Testis (tissue), 3 donors: ENCODE data around the gene KLHDC4. TPM values are rescaled to one million over a fixed set of nuclear protein-coding genes. Genes with fewer than 3 reads are reported as not detected.

Experiments used
- DNase-seq: peaks from one replicate; pipeline ENCODE4 v3.0.0-alpha.2; 2019
- H3K27ac ChIP-seq, 2 donors: fragments of 200-600 bp; sonication (generic); one replicate each; pipeline ENCODE4 v1.5.1; 2019
- H3K27me3 ChIP-seq: fragments of 200-600 bp; sonication (generic); one replicate; pipeline ENCODE4 v1.5.1; 2019
- H3K36me3 ChIP-seq: fragments of 200-600 bp; sonication (generic); one replicate; pipeline ENCODE4 v1.5.1; 2017; ENCODE audit warnings: low read depth; ENCODE audit errors: missing control alignments
- H3K4me1 ChIP-seq: fragments of 200-600 bp; sonication (generic); one replicate; pipeline ENCODE4 v1.5.1; 2019
- H3K4me3 ChIP-seq, 2 donors: fragments of 200-600 bp; sonication (generic); one replicate each; pipeline ENCODE4 v1.5.1; 2017 to 2019
- H3K9me3 ChIP-seq: fragments of 200-600 bp; sonication (generic); one replicate; pipeline ENCODE4 v1.5.1; 2017
- POLR2A ChIP-seq: fragments of 450-650 bp; IDR thresholded peaks from one replicate; pipeline ENCODE4 v1.6.1; 2017; ENCODE audit warnings: antibody characterized with exemption, mild to moderate bottlenecking, moderate library complexity
- WGBS, 2 donors: methylation state at CpG; one replicate each; pipeline ENCODE4 v1.1.5; 2018; 5-methylcytosine and 5-hydroxymethylcytosine counted together
- intact Hi-C: fragments of 100-400 bp; cut with DNase I; formaldehyde crosslinking; loops from one replicate; pipeline ENCODE4 v1.15.1; 2023; ENCODE audit warnings: low total_unique reads
- polyA plus RNA-seq: library from polyadenylated mRNA; stranded (reverse); fragments of 350-450 nt; fragmentation: Illumina TruSeq; extraction: RNeasy Lipid Tissue Mini Kit (QIAGEN cat#74804); gene quantifications from one replicate; pipeline ENCODE4 v1.2.3, GENCODE V29; 2014; ENCODE audit warnings: low read depth, low replicate concordance; ENCODE audit not compliant: insufficient read depth
- total RNA-seq, 2 donors: library from RNA; depleted of rRNA; stranded (reverse); fragments of >200 nt; gene quantifications; one replicate each; pipeline ENCODE4 v1.2.3, GENCODE V29; 2016
- TF ChIP-seq, protein P1 (sequence below), 3 experiments: fragments of 450-650 bp in 2 of 3; fragments of 200-600 bp in 1 of 3; sonication (generic) in 1 of 3; IDR thresholded peaks; one replicate each; pipeline ENCODE4 v1.5.1; 2016 to 2019; ENCODE audit warnings: antibody characterized with exemption in 3 of 3, mild to moderate bottlenecking in 2 of 3, moderate library complexity in 1 of 3

KLHDC4 gene
- total and polyA plus RNA-seq, 3 donors from 2014 or later: 60.6 to 130 (median 79.2) TPM

DNA sequence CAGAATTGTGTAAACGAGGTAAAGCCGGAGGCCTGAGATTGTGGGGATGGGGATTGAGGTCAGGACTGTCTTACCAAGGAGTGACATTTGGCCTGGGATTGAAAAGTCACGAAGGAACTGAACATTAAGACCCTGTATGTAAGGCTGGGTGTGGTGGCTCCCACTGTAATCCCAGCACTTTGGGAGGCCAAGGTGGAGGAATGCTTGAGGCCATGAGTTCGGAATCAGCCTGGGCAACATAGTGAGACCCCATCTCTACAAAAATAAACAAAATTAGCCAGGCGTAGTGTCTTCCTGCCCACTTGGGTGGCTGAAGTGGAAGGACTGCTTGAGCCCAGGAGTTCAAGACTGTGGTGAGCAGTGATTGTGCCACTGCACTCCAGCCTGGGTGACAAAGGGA, 88.0 kb downstream of the KLHDC4 start:
- 86 to 98% methylated on average over 5 of the region's 5 CpGs for WGBS, 2 donors
- no peak overlapping the region for H3K4me3 ChIP-seq
- TF ChIP-seq, protein P1, sequence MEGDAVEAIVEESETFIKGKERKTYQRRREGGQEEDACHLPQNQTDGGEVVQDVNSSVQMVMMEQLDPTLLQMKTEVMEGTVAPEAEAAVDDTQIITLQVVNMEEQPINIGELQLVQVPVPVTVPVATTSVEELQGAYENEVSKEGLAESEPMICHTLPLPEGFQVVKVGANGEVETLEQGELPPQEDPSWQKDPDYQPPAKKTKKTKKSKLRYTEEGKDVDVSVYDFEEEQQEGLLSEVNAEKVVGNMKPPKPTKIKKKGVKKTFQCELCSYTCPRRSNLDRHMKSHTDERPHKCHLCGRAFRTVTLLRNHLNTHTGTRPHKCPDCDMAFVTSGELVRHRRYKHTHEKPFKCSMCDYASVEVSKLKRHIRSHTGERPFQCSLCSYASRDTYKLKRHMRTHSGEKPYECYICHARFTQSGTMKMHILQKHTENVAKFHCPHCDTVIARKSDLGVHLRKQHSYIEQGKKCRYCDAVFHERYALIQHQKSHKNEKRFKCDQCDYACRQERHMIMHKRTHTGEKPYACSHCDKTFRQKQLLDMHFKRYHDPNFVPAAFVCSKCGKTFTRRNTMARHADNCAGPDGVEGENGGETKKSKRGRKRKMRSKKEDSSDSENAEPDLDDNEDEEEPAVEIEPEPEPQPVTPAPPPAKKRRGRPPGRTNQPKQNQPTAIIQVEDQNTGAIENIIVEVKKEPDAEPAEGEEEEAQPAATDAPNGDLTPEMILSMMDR (IDR thresholded peaks at IDR 0.05): no peak
- TF ChIP-seq POLR2A: no peak
- no peaks in the 10 kb centered on the region for H3K27me3 ChIP-seq
- no peaks in the 10 kb centered on the region for H3K36me3 ChIP-seq
- no peaks in the 10 kb centered on the region for H3K4me1 ChIP-seq
- no peaks in the 10 kb centered on the region for H3K9me3 ChIP-seq
- H3K27ac ChIP-seq: no peak overlapping the region
- no peak for DNase-seq
- intact Hi-C loops: no loop called here

DNA sequence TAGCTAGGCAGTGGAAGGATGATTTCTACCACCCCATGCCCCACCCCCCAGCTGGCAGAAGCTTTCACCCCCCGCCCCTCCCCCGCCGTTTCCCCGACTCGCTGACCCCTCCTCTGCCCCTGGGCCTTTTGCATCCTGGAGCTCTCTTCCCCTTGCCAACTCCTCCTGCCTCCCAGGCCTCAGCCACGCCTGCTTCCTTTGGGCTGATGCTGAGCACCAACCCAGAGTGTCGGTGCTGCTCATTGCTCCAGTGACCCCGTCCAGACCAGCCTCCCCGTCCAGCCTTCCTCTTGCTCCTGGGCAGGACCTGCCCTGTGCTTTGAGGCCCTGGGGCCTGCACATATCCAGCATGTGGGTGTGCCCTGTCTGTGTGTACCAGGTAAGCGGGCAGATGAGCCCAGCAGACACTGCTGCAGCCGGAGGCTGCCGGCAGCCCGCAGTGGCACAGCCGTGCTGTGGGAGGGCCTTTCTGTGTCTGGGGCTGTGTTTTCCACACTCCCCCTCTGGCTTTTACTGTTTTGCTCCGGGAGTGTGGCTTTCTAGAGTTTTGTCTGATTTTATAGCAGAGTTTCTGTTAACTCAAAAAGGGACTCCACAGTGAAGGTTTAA, 90.6 kb downstream of the KLHDC4 start:
- Histone ChIP-seq H3K4me1 (no peaks in the 10 kb centered on the region), H3K27me3 (no peaks in the 10 kb centered on the region), H3K9me3 (no peaks in the 10 kb centered on the region), H3K4me3 (no peak overlapping the region), H3K36me3 (no peaks in the 10 kb centered on the region), H3K27ac (no peak overlapping the region)
- DNase-seq: no peak
- intact Hi-C loops: no loop called here
- TF ChIP-seq, protein P1 (IDR thresholded peaks at IDR 0.05): no peak
- TF ChIP-seq POLR2A: no peak
- 60 to 63% methylated on average over 14 to 15 of the region's 15 CpGs for WGBS, 2 donors

DNA sequence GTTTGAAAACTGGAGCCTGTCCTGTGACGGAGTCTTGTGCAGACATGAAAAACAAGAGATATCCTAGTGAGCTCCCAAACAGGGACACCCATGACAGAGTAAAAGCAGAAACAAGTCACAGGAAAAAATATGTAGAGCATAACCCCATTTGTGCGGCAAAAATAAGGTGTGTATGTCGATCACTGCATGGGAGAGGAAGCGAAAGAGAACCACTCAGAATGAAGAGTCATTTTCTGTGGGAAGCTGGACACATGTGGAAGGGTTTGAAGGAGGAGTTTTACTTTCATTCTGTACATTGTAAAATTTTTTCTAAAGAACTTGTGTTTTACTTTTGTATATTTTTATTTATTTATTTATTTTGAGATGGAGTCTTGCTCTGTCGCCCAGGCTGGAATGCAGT, 91.4 kb downstream of the KLHDC4 start:
- no peaks in the 10 kb centered on the region for H3K4me1 ChIP-seq
- H3K27me3 ChIP-seq: no peaks in the 10 kb centered on the region
- no peaks in the 10 kb centered on the region for H3K36me3 ChIP-seq
- no peak overlapping the region for H3K27ac ChIP-seq
- intact Hi-C loops: no loop called here
- H3K9me3 ChIP-seq: no peaks in the 10 kb centered on the region
- 80 to 89% methylated on average over 5 of the region's 5 CpGs for WGBS, 2 donors
- no peak overlapping the region for H3K4me3 ChIP-seq
- no peak for DNase-seq
- TF ChIP-seq, protein P1 (IDR thresholded peaks at IDR 0.05): no peak
- TF ChIP-seq POLR2A: no peak

DNA sequence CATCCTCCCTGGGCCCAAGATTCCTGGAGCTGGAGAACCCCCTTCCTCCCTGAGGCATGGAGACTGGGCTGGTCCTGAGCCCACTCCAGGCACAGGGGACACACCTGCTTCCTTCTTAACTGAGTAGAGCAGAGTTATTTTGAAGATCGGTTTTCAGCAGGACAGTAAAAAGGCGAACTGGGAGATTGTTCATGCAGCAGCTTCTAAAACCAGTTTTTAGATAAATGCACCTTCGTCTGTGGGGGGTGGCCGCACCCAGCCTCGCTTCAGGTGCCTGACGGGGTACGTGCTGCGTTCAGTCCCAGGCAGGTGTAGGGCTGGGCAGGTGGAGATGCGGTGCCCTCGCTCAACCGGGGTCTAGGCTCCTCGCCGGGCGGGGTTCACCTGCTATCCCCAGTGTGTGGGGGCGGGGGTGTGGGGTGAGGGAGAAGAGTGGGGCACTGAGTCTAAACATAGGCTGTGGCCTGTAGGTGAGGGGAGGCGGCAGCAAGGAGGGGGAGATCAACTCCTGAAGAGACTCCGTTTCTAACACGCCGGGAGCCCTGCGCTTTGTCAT, 94.0 kb downstream of the KLHDC4 start:
- no peaks in the 10 kb centered on the region for H3K27me3 ChIP-seq
- 89 to 93% methylated on average over 12 to 20 of the region's 20 CpGs for WGBS, 2 donors
- TF ChIP-seq, protein P1 (IDR thresholded peaks at IDR 0.05): no peak
- TF ChIP-seq POLR2A: no peak
- H3K27ac ChIP-seq: no peak overlapping the region
- H3K9me3 ChIP-seq: no peaks in the 10 kb centered on the region
- no peaks in the 10 kb centered on the region for H3K36me3 ChIP-seq
- no peak for DNase-seq
- H3K4me1 ChIP-seq: no peaks in the 10 kb centered on the region
- H3K4me3 ChIP-seq: no peak overlapping the region
- intact Hi-C loops: no loop called here

DNA sequence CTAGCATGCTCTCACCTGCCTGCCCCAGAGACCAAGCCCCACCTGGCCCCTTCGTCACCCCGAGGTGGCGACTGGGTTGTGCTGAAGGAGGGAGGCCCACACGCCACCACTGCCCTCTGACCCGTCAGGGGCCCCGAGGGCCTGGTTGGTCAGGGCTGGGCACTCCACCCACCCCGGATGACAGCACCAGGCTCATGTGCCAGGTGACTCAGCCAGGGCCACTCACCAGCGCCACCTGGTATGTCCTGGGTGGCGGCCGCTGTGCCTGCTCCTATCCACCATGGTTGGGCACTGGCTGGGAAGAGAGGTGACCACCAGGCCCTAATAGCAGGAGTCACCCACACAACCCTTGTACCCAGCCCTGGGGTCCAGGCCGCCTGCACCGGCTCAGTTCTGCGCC, 94.6 kb downstream of the KLHDC4 start:
- WGBS, 2 donors: 93 to 100% methylated on average over 3 to 11 of the region's 13 CpGs
- Histone ChIP-seq H3K27ac (no peak overlapping the region), H3K27me3 (no peaks in the 10 kb centered on the region), H3K36me3 (no peaks in the 10 kb centered on the region), H3K4me1 (no peaks in the 10 kb centered on the region), H3K4me3 (no peak overlapping the region), H3K9me3 (no peaks in the 10 kb centered on the region)
- TF ChIP-seq, protein P1 (IDR thresholded peaks at IDR 0.05): no peak
- TF ChIP-seq POLR2A: no peak
- no peak for DNase-seq
- intact Hi-C loops: no loop called here
